HEK293 (cell line): Measurements from ENCODE around the gene FERMT3.
A peak's percentile ranks its signal among the peaks of the same experiment; 100 is the strongest.

Experiments used
- GLIS1 ChIP-seq: fragments of 450-650 bp; formaldehyde crosslinking; IDR thresholded peaks from 2 replicates; pipeline ENCODE4 v1.5.1; 2016; ENCODE audit warnings: missing biosample characterization, missing genetic modification characterization
- KLF16 ChIP-seq: fragments of 450-650 bp; formaldehyde crosslinking; IDR thresholded peaks from 2 replicates; pipeline ENCODE4 v1.5.1; 2017; ENCODE audit warnings: missing biosample characterization, missing genetic modification characterization
- KLF17 ChIP-seq: fragments of 450-650 bp; formaldehyde crosslinking; IDR thresholded peaks from 2 replicates; pipeline ENCODE4 v1.5.1; 2016; ENCODE audit warnings: missing biosample characterization, missing genetic modification characterization
- KLF8 ChIP-seq: fragments of 450-650 bp; formaldehyde crosslinking; IDR thresholded peaks from 2 replicates; pipeline ENCODE4 v1.5.1; 2016; ENCODE audit warnings: missing biosample characterization, missing genetic modification characterization
- KLF9 ChIP-seq: fragments of 450-650 bp; formaldehyde crosslinking; IDR thresholded peaks from 2 replicates; pipeline ENCODE4 v1.5.1; 2016; ENCODE audit warnings: missing biosample characterization, missing genetic modification characterization, low read depth
- SP7 ChIP-seq: fragments of 450-650 bp; formaldehyde crosslinking; IDR thresholded peaks from 2 replicates; pipeline ENCODE4 v1.5.1; 2016; ENCODE audit warnings: missing biosample characterization, missing genetic modification characterization
- ZBTB48 ChIP-seq: fragments of 450-650 bp; formaldehyde crosslinking; IDR thresholded peaks from 2 replicates; pipeline ENCODE4 v1.5.1; 2016; ENCODE audit warnings: missing biosample characterization, missing genetic modification characterization
- ZFHX2 ChIP-seq: fragments of 450-650 bp; formaldehyde crosslinking; conservative IDR thresholded peaks from 2 replicates; pipeline ENCODE4 v1.5.1; 2016; ENCODE audit warnings: missing biosample characterization, missing genetic modification characterization
- ZIC2 ChIP-seq: fragments of 450-650 bp; formaldehyde crosslinking; IDR thresholded peaks from 2 replicates; pipeline ENCODE4 v1.5.1; 2016; ENCODE audit warnings: missing biosample characterization, missing genetic modification characterization
- ZNF10 ChIP-seq: fragments of 450-650 bp; formaldehyde crosslinking; IDR thresholded peaks from 2 replicates; pipeline ENCODE4 v1.5.1; 2017; ENCODE audit warnings: missing biosample characterization, missing genetic modification characterization
- ZNF133 ChIP-seq: fragments of 450-650 bp; formaldehyde crosslinking; IDR thresholded peaks from 2 replicates; pipeline ENCODE4 v1.5.1; 2016; ENCODE audit warnings: missing biosample characterization, missing genetic modification characterization
- ZNF16 ChIP-seq: fragments of 450-650 bp; formaldehyde crosslinking; IDR thresholded peaks from 2 replicates; pipeline ENCODE4 v1.5.1; 2016; ENCODE audit warnings: low read depth, missing biosample characterization, missing genetic modification characterization
- ZNF18 ChIP-seq: fragments of 450-650 bp; formaldehyde crosslinking; IDR thresholded peaks from 2 replicates; pipeline ENCODE4 v1.5.1; 2016; ENCODE audit warnings: missing biosample characterization, missing genetic modification characterization
- ZNF184 ChIP-seq: fragments of 450-650 bp; IDR thresholded peaks from 2 replicates; pipeline ENCODE4 v1.5.1; 2018; ENCODE audit warnings: missing biosample characterization, mild to moderate bottlenecking, missing genetic modification characterization
- ZNF280D ChIP-seq: fragments of 450-650 bp; formaldehyde crosslinking; IDR thresholded peaks from 2 replicates; pipeline ENCODE4 v1.5.1; 2016; ENCODE audit warnings: missing biosample characterization, missing genetic modification characterization
- ZNF398 ChIP-seq: fragments of 450-650 bp; formaldehyde crosslinking; IDR thresholded peaks from 2 replicates; pipeline ENCODE4 v1.5.1; 2017; ENCODE audit warnings: missing biosample characterization, missing genetic modification characterization
- ZNF426 ChIP-seq: fragments of 450-650 bp; formaldehyde crosslinking; IDR thresholded peaks from 2 replicates; pipeline ENCODE4 v1.5.1; 2017; ENCODE audit warnings: missing biosample characterization, missing genetic modification characterization, mild to moderate bottlenecking, inconsistent platforms, moderate library complexity
- ZNF510 ChIP-seq: fragments of 450-650 bp; formaldehyde crosslinking; IDR thresholded peaks from 2 replicates; pipeline ENCODE4 v1.5.1; 2018; ENCODE audit warnings: mild to moderate bottlenecking, missing genetic modification characterization, missing biosample characterization; ENCODE audit not compliant: insufficient replicate concordance
- ZNF529 ChIP-seq: fragments of 450-650 bp; formaldehyde crosslinking; IDR thresholded peaks from 2 replicates; pipeline ENCODE4 v1.5.1; 2017; ENCODE audit warnings: missing genetic modification characterization, missing biosample characterization; ENCODE audit not compliant: insufficient replicate concordance
- ZNF530 ChIP-seq: fragments of 450-650 bp; formaldehyde crosslinking; IDR thresholded peaks from 2 replicates; pipeline ENCODE4 v1.5.1; 2016; ENCODE audit warnings: low read depth, missing biosample characterization, missing genetic modification characterization
- ZNF555 ChIP-seq: fragments of 450-650 bp; formaldehyde crosslinking; conservative IDR thresholded peaks from 2 replicates; pipeline ENCODE4 v1.5.1; 2017; ENCODE audit warnings: missing biosample characterization, mild to moderate bottlenecking, missing genetic modification characterization, inconsistent platforms
- ZNF580 ChIP-seq: fragments of 450-650 bp; formaldehyde crosslinking; IDR thresholded peaks from 2 replicates; pipeline ENCODE4 v1.5.1; 2016; ENCODE audit warnings: missing biosample characterization, missing genetic modification characterization
- ZNF596 ChIP-seq: fragments of 450-650 bp; IDR thresholded peaks from 2 replicates; pipeline ENCODE4 v1.5.0; 2018; ENCODE audit warnings: missing biosample characterization, mild to moderate bottlenecking, missing genetic modification characterization, moderate library complexity
- ZNF600 ChIP-seq: fragments of 450-650 bp; formaldehyde crosslinking; IDR thresholded peaks from 2 replicates; pipeline ENCODE4 v1.5.1; 2016; ENCODE audit warnings: missing biosample characterization, missing genetic modification characterization
- ZNF629 ChIP-seq: fragments of 450-650 bp; formaldehyde crosslinking; IDR thresholded peaks from 2 replicates; pipeline ENCODE4 v1.5.1; 2017; ENCODE audit warnings: missing biosample characterization, missing genetic modification characterization
- ZNF692 ChIP-seq: fragments of 450-650 bp; formaldehyde crosslinking; IDR thresholded peaks from 2 replicates; pipeline ENCODE4 v1.5.1; 2016; ENCODE audit warnings: missing biosample characterization, missing genetic modification characterization
- ZNF701 ChIP-seq: fragments of 450-650 bp; formaldehyde crosslinking; IDR thresholded peaks from 2 replicates; pipeline ENCODE4 v1.5.1; 2016; ENCODE audit warnings: missing biosample characterization, missing genetic modification characterization
- ZNF843 ChIP-seq: fragments of 450-650 bp; formaldehyde crosslinking; IDR thresholded peaks from 2 replicates; pipeline ENCODE4 v1.5.1; 2016; ENCODE audit warnings: missing biosample characterization, missing genetic modification characterization
- ZSCAN18 ChIP-seq: fragments of 450-650 bp; formaldehyde crosslinking; IDR thresholded peaks from 2 replicates; pipeline ENCODE4 v1.5.1; 2016; ENCODE audit warnings: missing biosample characterization, missing genetic modification characterization

The FERMT3 gene

GRCh38 chr11:64268025-64268892 lies 61.7 kb downstream of the FERMT3 start (continued):
- TF ChIP-seq ZNF184 (tag by site-specific recombination) (no peak), ZNF10 (tag by site-specific recombination) (peak; percentile 21; the same call in 1 of the 2 replicates), ZIC2 (tag by site-specific recombination) (peak; percentile 16; the same call in 1 of the 2 replicates), ZNF843 (tag by site-specific recombination) (no peak), ZNF398 (tag by site-specific recombination) (no peak), ZNF555 (no peak), ZFHX2 (no peak), ZNF629 (tag by site-specific recombination) (no peak), ZNF701 (tag by site-specific recombination) (no peak), SP7 (tag by site-specific recombination) (no peak), GLIS1 (no peak), ZSCAN18 (tag by site-specific recombination) (no peak), ZNF530 (tag by site-specific recombination) (no peak), ZNF16 (tag by site-specific recombination) (no peak), ZNF529 (tag by site-specific recombination) (no peak), ZNF596 (tag by site-specific recombination) (no peak), ZBTB48 (tag by site-specific recombination) (no peak), ZNF580 (tag by site-specific recombination) (0 out of 2 replicates have a peak, but pooled peaks have one; percentile 9), ZNF426 (tag by site-specific recombination) (no peak), ZNF133 (no peak), KLF17 (tag by site-specific recombination) (0 out of 2 replicates have a peak, but pooled peaks have one; percentile 18), ZNF18 (tag by site-specific recombination) (no peak), ZNF280D (tag by site-specific recombination) (no peak), ZNF600 (tag by site-specific recombination) (no peak), KLF8 (tag by site-specific recombination) (no peak), KLF9 (no peak), KLF16 (peak; percentile 37; the same call in 1 of the 2 replicates), ZNF510 (no peak), ZNF692 (tag by site-specific recombination) (no peak)
